HEK293 (cell line): ENCODE results near the gene CCM2.

Experiments
- ATF2 ChIP-seq: fragments of 450-650 bp; formaldehyde crosslinking; IDR thresholded peaks from 2 replicates; pipeline ENCODE4 v1.5.1; 2016; ENCODE audit warnings: missing biosample characterization, missing genetic modification characterization, low read depth
- EGR2 ChIP-seq: fragments of 450-650 bp; formaldehyde crosslinking; IDR thresholded peaks from 2 replicates; pipeline ENCODE4 v1.5.1; 2016; ENCODE audit warnings: low read depth, missing biosample characterization, missing genetic modification characterization
- FEZF1 ChIP-seq: fragments of 450-650 bp; formaldehyde crosslinking; IDR thresholded peaks from 2 replicates; pipeline ENCODE4 v1.5.1; 2016; ENCODE audit warnings: missing biosample characterization, missing genetic modification characterization
- KLF10 ChIP-seq: fragments of 450-650 bp; IDR thresholded peaks from 2 replicates; pipeline ENCODE4 v1.5.1; 2018; ENCODE audit warnings: missing biosample characterization, mild to moderate bottlenecking, missing genetic modification characterization
- PBX3 ChIP-seq: sonication (generic); formaldehyde crosslinking; IDR thresholded peaks from 2 replicates; pipeline ENCODE4 v1.8.1; 2022; ENCODE audit warnings: mild to moderate bottlenecking, moderate library complexity, missing genetic modification reagents
- PRDM10 ChIP-seq: fragments of 450-650 bp; formaldehyde crosslinking; IDR thresholded peaks from 2 replicates; pipeline ENCODE4 v1.5.1; 2016; ENCODE audit warnings: missing biosample characterization, missing genetic modification characterization
- REST ChIP-seq: fragments of 450-650 bp; formaldehyde crosslinking; IDR thresholded peaks from 2 replicates; pipeline ENCODE4 v1.5.1; 2016; ENCODE audit warnings: missing biosample characterization, missing genetic modification characterization
- SCRT2 ChIP-seq: fragments of 450-650 bp; formaldehyde crosslinking; IDR thresholded peaks from 2 replicates; pipeline ENCODE4 v1.5.1; 2016; ENCODE audit warnings: missing biosample characterization, missing genetic modification characterization
- ZBTB17 ChIP-seq: fragments of 450-650 bp; formaldehyde crosslinking; IDR thresholded peaks from 2 replicates; pipeline ENCODE4 v1.5.1; 2016; ENCODE audit warnings: missing biosample characterization, missing genetic modification characterization
- ZFP3 ChIP-seq: fragments of 450-650 bp; formaldehyde crosslinking; IDR thresholded peaks from 2 replicates; pipeline ENCODE4 v1.5.1; 2016; ENCODE audit warnings: low read depth, missing biosample characterization, missing genetic modification characterization
- ZFP41 ChIP-seq: fragments of 450-650 bp; formaldehyde crosslinking; IDR thresholded peaks from 2 replicates; pipeline ENCODE4 v1.5.1; 2016; ENCODE audit warnings: missing biosample characterization, missing genetic modification characterization, borderline replicate concordance
- ZNF114 ChIP-seq: fragments of 450-650 bp; formaldehyde crosslinking; IDR thresholded peaks from 2 replicates; pipeline ENCODE4 v1.5.0; 2017; ENCODE audit warnings: missing biosample characterization, missing genetic modification characterization
- ZNF146 ChIP-seq: fragments of 450-650 bp; formaldehyde crosslinking; IDR thresholded peaks from 2 replicates; pipeline ENCODE4 v1.5.1; 2016; ENCODE audit warnings: missing biosample characterization, missing genetic modification characterization
- ZNF274 ChIP-seq, 2 experiments: fragments of 200-500 bp in 1 of 2; fragments of 450-650 bp in 1 of 2; sonication (Bioruptor generic) in 1 of 2; formaldehyde crosslinking in 1 of 2; IDR thresholded peaks; 2 replicates each; pipeline versions ENCODE4 v1.5.1 to v1.6.1; 2014 to 2016; ENCODE audit warnings: borderline replicate concordance in 1 of 2, inconsistent platforms in 1 of 2, low read length in 1 of 2, missing biosample characterization in 1 of 2, missing genetic modification characterization in 1 of 2
- ZNF292 ChIP-seq: fragments of 450-650 bp; formaldehyde crosslinking; IDR thresholded peaks from 2 replicates; pipeline ENCODE4 v1.5.1; 2016; ENCODE audit warnings: low read depth, missing biosample characterization, missing genetic modification characterization, borderline replicate concordance
- ZNF335 ChIP-seq: fragments of 450-650 bp; formaldehyde crosslinking; conservative IDR thresholded peaks from 2 replicates; pipeline ENCODE4 v1.5.1; 2016; ENCODE audit warnings: missing biosample characterization, missing genetic modification characterization
- ZNF521 ChIP-seq: fragments of 450-650 bp; formaldehyde crosslinking; IDR thresholded peaks from 2 replicates; pipeline ENCODE4 v1.5.1; 2017; ENCODE audit warnings: missing biosample characterization, mild to moderate bottlenecking, missing genetic modification characterization
- ZNF529 ChIP-seq: fragments of 450-650 bp; formaldehyde crosslinking; IDR thresholded peaks from 2 replicates; pipeline ENCODE4 v1.5.1; 2017; ENCODE audit warnings: missing genetic modification characterization, missing biosample characterization; ENCODE audit not compliant: insufficient replicate concordance
- ZNF544 ChIP-seq: fragments of 450-650 bp; formaldehyde crosslinking; IDR thresholded peaks from 2 replicates; pipeline ENCODE4 v1.5.0; 2017; ENCODE audit warnings: missing biosample characterization, missing genetic modification characterization
- ZNF548 ChIP-seq: fragments of 450-650 bp; formaldehyde crosslinking; IDR thresholded peaks from 2 replicates; pipeline ENCODE4 v1.5.1; 2016; ENCODE audit warnings: missing biosample characterization, missing genetic modification characterization
- ZNF585B ChIP-seq: fragments of 450-650 bp; formaldehyde crosslinking; IDR thresholded peaks from 2 replicates; pipeline ENCODE4 v1.5.1; 2016; ENCODE audit warnings: missing biosample characterization, missing genetic modification characterization
- ZNF600 ChIP-seq: fragments of 450-650 bp; formaldehyde crosslinking; IDR thresholded peaks from 2 replicates; pipeline ENCODE4 v1.5.1; 2016; ENCODE audit warnings: missing biosample characterization, missing genetic modification characterization
- ZNF645 ChIP-seq: fragments of 450-650 bp; formaldehyde crosslinking; IDR thresholded peaks from 2 replicates; pipeline ENCODE4; 2016; ENCODE audit warnings: missing biosample characterization, missing genetic modification characterization
- ZNF704 ChIP-seq: fragments of 450-650 bp; formaldehyde crosslinking; IDR thresholded peaks from 2 replicates; pipeline ENCODE4 v1.5.1; 2016; ENCODE audit warnings: missing biosample characterization, missing genetic modification characterization
- ZNF785 ChIP-seq: fragments of 450-650 bp; formaldehyde crosslinking; IDR thresholded peaks from 2 replicates; pipeline ENCODE4 v1.5.1; 2016; ENCODE audit warnings: missing biosample characterization, missing genetic modification characterization
- ZNF837 ChIP-seq: fragments of 450-650 bp; formaldehyde crosslinking; IDR thresholded peaks from 2 replicates; pipeline ENCODE4 v1.5.1; 2016; ENCODE audit warnings: missing biosample characterization, missing genetic modification characterization

The CCM2 gene

GRCh38 chr7:44959433-44959951, 40.5 kb upstream of the CCM2 start (continued):
- no peak for TF ChIP-seq ZNF645 (tag by site-specific recombination)
- TF ChIP-seq ZFP41 (tag by site-specific recombination), result no peak
- TF ChIP-seq ZNF529 (tag by site-specific recombination), result no peak
- TF ChIP-seq KLF10 (tag by site-specific recombination), result peak; percentile 77
- no peak for TF ChIP-seq ZNF544
- TF ChIP-seq FEZF1 (tag by site-specific recombination), result no peak
- no peak for TF ChIP-seq EGR2 (tag by site-specific recombination)
- no peak for TF ChIP-seq ZNF837
- no peak for TF ChIP-seq ZNF521 (tag by site-specific recombination)
- TF ChIP-seq PRDM10, result no peak
- no peak for TF ChIP-seq ZNF114 (tag by site-specific recombination)
- no peak for TF ChIP-seq ZNF585B
- peak; percentile 60; the same call in 1 of the 2 replicates for TF ChIP-seq REST (tag by site-specific recombination)
- no peak for TF ChIP-seq PBX3 (CRISPR knock-in tag)
- TF ChIP-seq ZNF274 (IDR thresholded peaks at IDR 0.05; ENCODE audit: low read length), result no peak
- TF ChIP-seq ZNF274 (tag by site-specific recombination; IDR thresholded peaks at IDR 0.05; ENCODE audit: borderline replicate concordance), result no peak
- no peak for TF ChIP-seq ZNF292 (tag by site-specific recombination)
- TF ChIP-seq ZNF600, result peak; percentile 45; the same call in 1 of the 2 replicates
- TF ChIP-seq ZNF704 (tag by site-specific recombination), result no peak
- TF ChIP-seq ZNF146, result no peak
- no peak for TF ChIP-seq ZFP3
- peak; percentile 51; the same call in 1 of the 2 replicates for TF ChIP-seq ATF2 (tag by site-specific recombination)
- no peak for TF ChIP-seq ZNF785 (tag by site-specific recombination)
- TF ChIP-seq ZBTB17 (tag by site-specific recombination), result peak; percentile 46; the same call in 1 of the 2 replicates
- TF ChIP-seq ZNF335, result no peak
- TF ChIP-seq SCRT2 (tag by site-specific recombination), result peak; percentile 90
- no peak for TF ChIP-seq ZNF548 (tag by site-specific recombination)
